ENCODE results near the gene DNM3.

DNA sequence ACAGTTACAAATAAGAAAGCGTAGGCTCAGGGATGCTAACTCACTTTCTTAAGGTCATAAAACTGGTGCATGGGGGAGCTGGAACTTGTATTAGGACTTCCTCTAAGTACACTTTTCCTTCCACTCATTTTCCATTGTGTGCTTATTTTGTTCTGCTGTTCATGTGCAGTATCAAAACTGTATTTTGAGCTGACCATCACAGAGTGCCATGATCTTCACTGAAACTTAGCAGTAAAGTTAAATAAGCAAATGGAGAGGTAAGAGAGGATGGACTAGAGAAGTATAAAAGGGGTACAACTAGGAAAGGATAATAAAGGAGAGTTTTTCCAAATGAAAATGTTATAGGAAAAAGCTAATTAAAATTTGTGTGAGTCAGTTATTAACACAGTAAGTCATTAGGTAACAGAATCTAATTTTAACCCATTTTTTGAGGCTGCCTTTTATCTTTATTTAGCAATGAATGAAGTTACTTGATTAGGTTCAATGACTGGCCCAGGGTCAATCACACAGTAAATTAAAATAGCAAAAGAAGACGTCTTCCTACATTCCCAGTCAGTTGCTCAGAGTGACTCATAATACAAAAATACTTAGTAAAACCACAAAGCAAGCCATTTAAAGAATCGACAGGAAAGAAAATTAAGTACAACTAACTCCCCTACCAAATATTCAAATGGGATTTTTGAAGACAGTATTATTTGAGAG lies 413.4 kb downstream of the DNM3 start:
- TF ChIP-seq TCF12 (IDR thresholded peaks at IDR 0.05; ENCODE audit: low read depth, low read length) (no peak), BRCA1 (IDR thresholded peaks at IDR 0.05; ENCODE audit: low read depth, low read length) (no peak), SUZ12 (IDR thresholded peaks at IDR 0.05; ENCODE audit: low read length) (no peak), BACH1 (IDR thresholded peaks at IDR 0.05; ENCODE audit: low read length) (no peak), JUN (IDR thresholded peaks at IDR 0.05; ENCODE audit: low read depth, low read length) (no peak)
- TF ChIP-seq, protein P1, sequence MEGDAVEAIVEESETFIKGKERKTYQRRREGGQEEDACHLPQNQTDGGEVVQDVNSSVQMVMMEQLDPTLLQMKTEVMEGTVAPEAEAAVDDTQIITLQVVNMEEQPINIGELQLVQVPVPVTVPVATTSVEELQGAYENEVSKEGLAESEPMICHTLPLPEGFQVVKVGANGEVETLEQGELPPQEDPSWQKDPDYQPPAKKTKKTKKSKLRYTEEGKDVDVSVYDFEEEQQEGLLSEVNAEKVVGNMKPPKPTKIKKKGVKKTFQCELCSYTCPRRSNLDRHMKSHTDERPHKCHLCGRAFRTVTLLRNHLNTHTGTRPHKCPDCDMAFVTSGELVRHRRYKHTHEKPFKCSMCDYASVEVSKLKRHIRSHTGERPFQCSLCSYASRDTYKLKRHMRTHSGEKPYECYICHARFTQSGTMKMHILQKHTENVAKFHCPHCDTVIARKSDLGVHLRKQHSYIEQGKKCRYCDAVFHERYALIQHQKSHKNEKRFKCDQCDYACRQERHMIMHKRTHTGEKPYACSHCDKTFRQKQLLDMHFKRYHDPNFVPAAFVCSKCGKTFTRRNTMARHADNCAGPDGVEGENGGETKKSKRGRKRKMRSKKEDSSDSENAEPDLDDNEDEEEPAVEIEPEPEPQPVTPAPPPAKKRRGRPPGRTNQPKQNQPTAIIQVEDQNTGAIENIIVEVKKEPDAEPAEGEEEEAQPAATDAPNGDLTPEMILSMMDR (IDR thresholded peaks at IDR 0.05; ENCODE audit: control extremely low read depth in 1 of 3, insufficient read depth in 1 of 3, low read depth in 1 of 3, low read length in 3 of 3) = no peak

Measured in H1 (cell line).